Measurements from ENCODE around the gene RERE. TPM values are rescaled to one million over a fixed set of nuclear protein-coding genes. Genes with fewer than 3 reads are reported as not detected.
A peak's percentile ranks its signal among the peaks of the same experiment; 100 is the strongest.

The RERE gene
- total RNA-seq, 1 experiment from 2014 or later: 9.8 TPM

GRCh38 chr1:8416881-8417280, 400.6 kb downstream of the RERE start:
- DNase-seq (ENCODE audit: low read depth): no peak
- in situ Hi-C loops (cut with HindIII; ENCODE audit: low pct_unique_long_range_greater_than_20kb, low sequenced_read_pairs): no loop called here

GRCh38 chr1:8415526-8416278, 401.7 kb downstream of the RERE start:
- in situ Hi-C loops (cut with HindIII; ENCODE audit: low pct_unique_long_range_greater_than_20kb, low sequenced_read_pairs): no loop called here
- no peak for DNase-seq (ENCODE audit: low read depth)

- in situ Hi-C loops (cut with HindIII; ENCODE audit: low pct_unique_long_range_greater_than_20kb, low sequenced_read_pairs): no loop called here
- DNase-seq (ENCODE audit: low read depth): peak; percentile 76
These were observed 405.1 kb downstream of the RERE start for GRCh38 chr1:8412183-8412831.

GRCh38 chr1:8411803-8412182, 405.6 kb downstream of the RERE start:
- no peak for DNase-seq (ENCODE audit: low read depth)
- in situ Hi-C loops (cut with HindIII; ENCODE audit: low pct_unique_long_range_greater_than_20kb, low sequenced_read_pairs): no loop called here

GRCh38 chr1:8410791-8411190, 406.6 kb downstream of the RERE start:
- in situ Hi-C loops (cut with HindIII; ENCODE audit: low pct_unique_long_range_greater_than_20kb, low sequenced_read_pairs): no loop called here
- DNase-seq (ENCODE audit: low read depth): no peak

GRCh38 chr1:8409606-8410005, 407.8 kb downstream of the RERE start:
- no peak for DNase-seq (ENCODE audit: low read depth)
- in situ Hi-C loops (cut with HindIII; ENCODE audit: low pct_unique_long_range_greater_than_20kb, low sequenced_read_pairs): no loop called here

GRCh38 chr1:8409106-8409505, 408.3 kb downstream of the RERE start:
- peak; percentile 67 for DNase-seq (ENCODE audit: low read depth)
- in situ Hi-C loops (cut with HindIII; ENCODE audit: low pct_unique_long_range_greater_than_20kb, low sequenced_read_pairs): no loop called here

- DNase-seq (ENCODE audit: low read depth): peak; percentile 63
These were observed 409.1 kb downstream of the RERE start for GRCh38 chr1:8408151-8408839.

GRCh38 chr1:8407652-8408051, 409.8 kb downstream of the RERE start:
- in situ Hi-C loops (cut with HindIII; ENCODE audit: low pct_unique_long_range_greater_than_20kb, low sequenced_read_pairs): no loop called here
- no peak for DNase-seq (ENCODE audit: low read depth)

More at GRCh38 chr1:8408151-8408839, 409.1 kb downstream of the RERE start:
- in situ Hi-C loops (cut with HindIII; ENCODE audit: low pct_unique_long_range_greater_than_20kb, low sequenced_read_pairs): no loop called here

GRCh38 chr1:8406960-8407359, 410.5 kb downstream of the RERE start:
- in situ Hi-C loops (cut with HindIII; ENCODE audit: low pct_unique_long_range_greater_than_20kb, low sequenced_read_pairs): no loop called here
- DNase-seq (ENCODE audit: low read depth): no peak

- in situ Hi-C loops (cut with HindIII; ENCODE audit: low pct_unique_long_range_greater_than_20kb, low sequenced_read_pairs): no loop called here
- DNase-seq (ENCODE audit: low read depth): no peak
These were observed 411.4 kb downstream of the RERE start for GRCh38 chr1:8406011-8406410.

- in situ Hi-C loops (cut with HindIII; ENCODE audit: low pct_unique_long_range_greater_than_20kb, low sequenced_read_pairs): no loop called here
- DNase-seq (ENCODE audit: low read depth): no peak
These were observed 412.7 kb downstream of the RERE start for GRCh38 chr1:8404460-8405370.

- DNase-seq (ENCODE audit: low read depth): peak; percentile 72
- in situ Hi-C loops (cut with HindIII; ENCODE audit: low pct_unique_long_range_greater_than_20kb, low sequenced_read_pairs): no loop called here
These were observed 415.2 kb downstream of the RERE start for GRCh38 chr1:8402109-8402710.

- no peak for DNase-seq (ENCODE audit: low read depth)
- in situ Hi-C loops (cut with HindIII; ENCODE audit: low pct_unique_long_range_greater_than_20kb, low sequenced_read_pairs): no loop called here
These were observed 418.8 kb downstream of the RERE start for GRCh38 chr1:8398677-8399076.

- no peak for DNase-seq (ENCODE audit: low read depth)
- in situ Hi-C loops (cut with HindIII; ENCODE audit: low pct_unique_long_range_greater_than_20kb, low sequenced_read_pairs): no loop called here
These were observed 419.4 kb downstream of the RERE start for GRCh38 chr1:8398086-8398485.

- DNase-seq (ENCODE audit: low read depth): no peak
- in situ Hi-C loops (cut with HindIII; ENCODE audit: low pct_unique_long_range_greater_than_20kb, low sequenced_read_pairs): no loop called here
These were observed 419.9 kb downstream of the RERE start for GRCh38 chr1:8397511-8397910.

- in situ Hi-C loops (cut with HindIII; ENCODE audit: low pct_unique_long_range_greater_than_20kb, low sequenced_read_pairs): no loop called here
- peak; percentile 77 for DNase-seq (ENCODE audit: low read depth)
These were observed 420.5 kb downstream of the RERE start for GRCh38 chr1:8396786-8397406.

All from Caki2 (cell line).